K562 treated with DMSO at 1 percent for 48 hours (cell line): ENCODE measurements around the gene MPHOSPH10. TPM values are rescaled to one million over a fixed set of nuclear protein-coding genes. Genes with fewer than 3 reads are reported as not detected.

Source experiments
- total RNA-seq: library from RNA; unstranded; fragments of 300-600 nt; gene quantifications from 2 replicates; pipeline ENCODE4 v1.2.3, GENCODE V29; 2022; ENCODE audit warnings: low replicate concordance; ENCODE audit errors: extremely low read depth

The MPHOSPH10 gene
- total RNA-seq, result not detected in 2 replicates

GRCh38 chr2:71130152-71130904 lies at the start of gene MPHOSPH10, which contains the start of gene MCEE:
Gene MPHOSPH10 (plus strand): TSS chr2:71130634. CDS start chr2:71130666, 32 bp downstream.
Gene MCEE (minus strand): TSS chr2:71130229. CDS start chr2:71130219, 10 bp downstream.

Other genes starting within 250 kb of the MPHOSPH10 start
- gene VAX2, start 230.1 kb upstream of the MPHOSPH10 start, total RNA-seq, result not detected in 2 replicates
- gene ATP6V1B1, start 194.7 kb upstream of the MPHOSPH10 start, total RNA-seq, result not detected in 2 replicates
- gene ANKRD53, start 152.0 kb upstream of the MPHOSPH10 start, total RNA-seq, result not detected in 2 replicates
- gene TEX261, start 135.8 kb upstream of the MPHOSPH10 start, total RNA-seq, result not detected in 2 replicates
- gene NAGK, start 62.0 kb upstream of the MPHOSPH10 start, total RNA-seq, result not detected in 2 replicates
- not detected in 2 replicates for gene MCEE, start 405 bp upstream of the MPHOSPH10 start, total RNA-seq
- not detected in 2 replicates for gene PAIP2B, start 96.5 kb downstream of the MPHOSPH10 start, total RNA-seq
- not detected in 2 replicates for gene ZNF638, start 201.1 kb downstream of the MPHOSPH10 start, total RNA-seq